Measurements from ENCODE around the gene ATP9A.
"Not testable (repeated sequence)": the region's sequence is repeated elsewhere in the genome, so short reads cannot be mapped to it uniquely, and the experiment has no call there.

ATP9A gene

GRCh38 chr20:51660672-51661608 lies 107.2 kb downstream of the ATP9A start:
- peak; percentile 48 for DNase-seq
- in situ Hi-C loops (cut with HindIII; ENCODE audit: low pct_ligation_motif_present, low sequenced_read_pairs), result no loop called here
- peaks cover 2% of the 10 kb centered on the region for H3K36me3 ChIP-seq (replicated peaks)
- TF ChIP-seq, protein P1, sequence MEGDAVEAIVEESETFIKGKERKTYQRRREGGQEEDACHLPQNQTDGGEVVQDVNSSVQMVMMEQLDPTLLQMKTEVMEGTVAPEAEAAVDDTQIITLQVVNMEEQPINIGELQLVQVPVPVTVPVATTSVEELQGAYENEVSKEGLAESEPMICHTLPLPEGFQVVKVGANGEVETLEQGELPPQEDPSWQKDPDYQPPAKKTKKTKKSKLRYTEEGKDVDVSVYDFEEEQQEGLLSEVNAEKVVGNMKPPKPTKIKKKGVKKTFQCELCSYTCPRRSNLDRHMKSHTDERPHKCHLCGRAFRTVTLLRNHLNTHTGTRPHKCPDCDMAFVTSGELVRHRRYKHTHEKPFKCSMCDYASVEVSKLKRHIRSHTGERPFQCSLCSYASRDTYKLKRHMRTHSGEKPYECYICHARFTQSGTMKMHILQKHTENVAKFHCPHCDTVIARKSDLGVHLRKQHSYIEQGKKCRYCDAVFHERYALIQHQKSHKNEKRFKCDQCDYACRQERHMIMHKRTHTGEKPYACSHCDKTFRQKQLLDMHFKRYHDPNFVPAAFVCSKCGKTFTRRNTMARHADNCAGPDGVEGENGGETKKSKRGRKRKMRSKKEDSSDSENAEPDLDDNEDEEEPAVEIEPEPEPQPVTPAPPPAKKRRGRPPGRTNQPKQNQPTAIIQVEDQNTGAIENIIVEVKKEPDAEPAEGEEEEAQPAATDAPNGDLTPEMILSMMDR (IDR thresholded peaks at IDR 0.05; ENCODE audit: low read depth, low read length, missing control alignments), result no peak
- peak overlapping the region; percentile 67 for H3K27ac ChIP-seq
- no peaks in the 10 kb centered on the region for H3K27me3 ChIP-seq (replicated peaks)
- no peak overlapping the region for H3K4me3 ChIP-seq (ENCODE audit: low read depth, low read length)

- TF ChIP-seq, protein P1 (IDR thresholded peaks at IDR 0.05; ENCODE audit: low read depth, low read length, missing control alignments), result no peak
- Histone ChIP-seq H3K27me3 (replicated peaks) (no peaks in the 10 kb centered on the region), H3K36me3 (replicated peaks) (peaks cover 2% of the 10 kb centered on the region), H3K4me3 (ENCODE audit: low read depth, low read length) (no peak overlapping the region), H3K27ac (no peak overlapping the region)
- DNase-seq, result no peak
- in situ Hi-C loops (cut with HindIII; ENCODE audit: low pct_ligation_motif_present, low sequenced_read_pairs), result no loop called here
These were observed 108.6 kb downstream of the ATP9A start for GRCh38 chr20:51659491-51660050.

GRCh38 chr20:51656726-51657260 lies 111.4 kb downstream of the ATP9A start:
- Histone ChIP-seq H3K4me3 (ENCODE audit: low read depth, low read length) (no peak overlapping the region), H3K27me3 (replicated peaks) (no peaks in the 10 kb centered on the region), H3K27ac (no peak overlapping the region), H3K36me3 (replicated peaks) (peaks cover 2% of the 10 kb centered on the region)
- TF ChIP-seq, protein P1 (IDR thresholded peaks at IDR 0.05; ENCODE audit: low read depth, low read length, missing control alignments), result no peak
- no peak for DNase-seq
- in situ Hi-C loops (cut with HindIII; ENCODE audit: low pct_ligation_motif_present, low sequenced_read_pairs), result no loop called here

DNA sequence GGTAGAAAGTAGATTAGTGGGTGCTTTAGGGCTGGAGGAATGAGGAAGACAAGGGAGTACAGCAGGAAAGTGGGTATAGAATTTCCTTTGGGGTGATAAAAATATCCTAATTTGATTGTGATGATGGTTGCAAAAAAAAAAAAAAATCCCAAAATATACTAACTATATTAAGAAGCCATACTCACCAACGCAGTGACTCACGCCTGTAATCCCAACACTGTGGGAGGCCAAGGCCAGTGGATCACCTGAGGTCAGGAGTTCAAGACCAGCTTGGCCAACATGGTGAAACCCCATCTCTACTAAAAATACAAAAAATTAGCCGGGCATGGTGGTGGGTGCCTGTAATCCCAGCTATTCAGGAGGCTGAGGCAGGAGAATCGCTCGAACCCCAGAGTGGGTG lies 112.1 kb downstream of the ATP9A start:
- H3K4me3 ChIP-seq (ENCODE audit: low read depth, low read length); in situ Hi-C loops (cut with HindIII; ENCODE audit: low pct_ligation_motif_present, low sequenced_read_pairs); DNase-seq; H3K27ac ChIP-seq; H3K27me3 ChIP-seq (replicated peaks); H3K36me3 ChIP-seq (replicated peaks): not testable (repeated sequence)

- Histone ChIP-seq H3K36me3 (replicated peaks) (peaks cover 2% of the 10 kb centered on the region), H3K27me3 (replicated peaks) (no peaks in the 10 kb centered on the region), H3K27ac (no peak overlapping the region), H3K4me3 (ENCODE audit: low read depth, low read length) (no peak overlapping the region)
- in situ Hi-C loops (cut with HindIII; ENCODE audit: low pct_ligation_motif_present, low sequenced_read_pairs), result no loop called here
- TF ChIP-seq, protein P1 (IDR thresholded peaks at IDR 0.05; ENCODE audit: low read depth, low read length, missing control alignments), result no peak
- no peak for DNase-seq
These were observed 113.7 kb downstream of the ATP9A start for GRCh38 chr20:51654495-51654894.

DNA sequence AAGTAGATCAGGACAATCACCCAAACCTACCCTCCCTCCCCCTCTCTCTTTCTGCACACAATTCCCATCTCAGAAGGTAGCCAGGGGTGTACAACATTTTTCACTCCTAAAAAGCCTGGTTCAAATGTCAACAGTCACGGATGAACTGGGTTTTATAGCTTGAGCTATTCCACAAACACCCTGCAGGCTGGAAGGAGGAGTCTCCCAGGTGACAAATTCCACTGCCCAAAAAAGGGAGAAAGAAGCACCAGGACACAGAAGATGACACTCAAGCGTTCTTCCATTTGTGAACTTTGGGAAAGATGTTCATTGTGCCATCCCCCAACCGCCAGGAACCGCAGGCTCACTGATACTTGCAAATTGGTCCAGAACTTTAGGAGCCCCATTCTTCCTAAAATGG lies 114.1 kb downstream of the ATP9A start:
- in situ Hi-C loops (cut with HindIII; ENCODE audit: low pct_ligation_motif_present, low sequenced_read_pairs), result no loop called here
- TF ChIP-seq, protein P1 (IDR thresholded peaks at IDR 0.05; ENCODE audit: low read depth, low read length, missing control alignments), result no peak
- H3K36me3 ChIP-seq (replicated peaks), result peaks cover 2% of the 10 kb centered on the region

More for the DNA sequence above, 114.1 kb downstream of the ATP9A start:
- no peak overlapping the region for H3K4me3 ChIP-seq (ENCODE audit: low read depth, low read length)
- H3K27me3 ChIP-seq (replicated peaks), result no peaks in the 10 kb centered on the region
- DNase-seq, result no peak
- H3K27ac ChIP-seq, result no peak overlapping the region
